Activated T-helper 1 cell treated with anti-CD3 and anti-CD28 coated beads, Interleukin-2, amount 50 U/mL, for 16 hours (primary cell): Measurements from ENCODE around the gene MOSPD3.

ENCODE experiments used
- DNase-seq, 2 donors: peaks; one replicate each; pipeline ENCODE4 v3.0.0-alpha.2; 2020; ENCODE audit warnings: low read depth in 1 of 2, low spot score in 1 of 2

Gene MOSPD3

DNA sequence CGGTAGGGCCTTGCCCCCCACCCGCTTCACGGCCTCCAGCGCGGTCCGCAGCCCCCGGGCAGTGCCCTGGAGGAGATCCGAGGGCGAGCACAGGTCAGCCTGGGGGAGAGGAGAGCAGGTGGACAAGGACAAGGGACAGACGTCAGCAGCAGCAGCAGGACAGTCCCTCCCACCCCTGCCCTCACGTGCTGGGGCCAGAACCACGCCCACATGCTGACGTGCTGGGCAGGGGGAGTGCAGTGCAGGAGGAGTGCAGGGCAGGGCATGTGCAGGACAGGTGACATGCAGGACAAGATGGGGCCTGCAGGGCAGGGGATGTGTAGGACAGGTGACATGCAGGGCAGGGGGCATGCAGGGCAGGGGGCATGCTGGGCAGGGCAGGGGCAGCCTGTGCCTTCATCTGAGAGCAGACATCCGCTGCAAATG, 37.1 kb upstream of the MOSPD3 start:
- DNase-seq: no peak

DNA sequence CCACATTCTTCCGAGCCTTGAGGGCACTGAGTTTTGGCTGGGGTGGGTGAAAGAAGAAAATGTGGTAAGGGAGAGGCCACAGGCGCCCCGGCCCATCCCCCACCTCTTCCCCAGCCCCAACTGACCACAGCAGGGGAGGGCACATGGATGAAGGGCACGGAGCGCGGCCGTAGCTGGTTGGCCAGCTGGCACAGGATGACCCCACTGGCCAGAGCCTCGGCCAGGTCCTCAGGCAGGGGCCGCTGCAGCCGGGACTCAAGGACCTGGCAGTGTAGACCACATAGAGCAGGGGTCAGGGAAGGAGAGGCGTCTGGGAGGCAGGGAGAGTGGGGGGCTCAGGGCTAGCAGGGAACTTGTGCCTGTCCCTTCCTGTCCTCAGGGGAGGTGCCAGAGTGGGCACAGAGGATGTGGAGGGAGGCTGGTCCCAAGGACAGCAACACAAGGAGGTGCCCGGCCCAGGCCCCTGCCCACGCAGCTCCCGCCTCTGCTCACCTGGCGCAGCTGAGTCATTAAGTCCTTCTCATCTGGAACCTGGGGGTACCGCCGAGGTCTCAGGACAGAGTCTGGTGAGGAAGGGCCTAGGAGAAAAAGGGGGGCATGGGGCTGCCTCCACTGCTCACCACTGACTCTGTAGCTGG, 36.5 kb upstream of the MOSPD3 start:
- no peak for DNase-seq

DNA sequence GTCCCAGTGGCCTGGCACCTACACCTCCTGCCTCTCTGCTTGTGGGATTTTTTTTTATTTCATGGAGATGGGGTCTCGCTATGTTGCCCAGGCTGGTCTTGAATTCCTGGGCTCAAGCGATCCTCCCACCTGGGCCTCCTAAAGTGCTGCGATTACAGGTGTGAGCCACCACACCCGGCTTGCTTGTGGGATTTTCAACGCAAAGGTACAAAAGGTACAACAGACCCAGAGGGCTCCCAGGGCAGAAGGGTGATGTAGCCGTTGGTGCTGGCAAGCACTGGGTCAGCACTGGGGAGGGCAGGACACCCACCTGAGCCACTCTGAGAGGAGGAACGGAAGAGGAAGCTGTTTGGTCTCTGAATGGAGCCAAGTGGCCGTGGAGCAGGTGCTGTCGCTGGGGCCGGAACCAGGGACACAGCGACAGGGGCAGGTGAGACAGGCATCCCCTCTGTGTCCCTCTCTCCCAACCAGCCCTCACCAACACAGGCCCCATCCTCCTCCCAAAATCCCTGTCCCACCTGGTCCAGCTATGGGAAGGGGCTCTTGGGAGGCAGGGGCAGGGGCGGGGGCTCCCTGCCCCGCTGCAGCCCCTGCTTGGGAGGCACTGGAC, 35.9 kb upstream of the MOSPD3 start:
- no peak for DNase-seq

DNA sequence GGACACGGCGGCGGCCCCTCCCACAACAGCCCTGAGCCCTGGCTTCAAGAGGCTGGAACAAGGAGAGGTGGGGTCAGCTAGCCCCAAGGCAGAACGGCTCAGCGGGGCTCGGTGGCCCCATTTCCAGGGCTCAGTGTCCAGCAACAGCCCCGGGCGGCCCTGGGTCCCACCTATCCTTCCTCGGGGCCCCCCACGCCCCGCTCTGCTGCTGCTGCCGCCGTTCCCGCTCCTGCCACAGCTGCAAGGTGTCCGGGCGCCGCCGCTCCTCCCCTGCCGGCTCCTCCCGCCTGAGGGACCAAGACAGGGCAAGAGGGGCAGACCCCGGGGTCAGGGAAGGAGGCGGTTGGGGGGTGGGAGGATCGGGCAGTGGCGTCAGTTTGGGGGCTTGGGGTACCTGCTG, 35.2 kb upstream of the MOSPD3 start:
- no peak for DNase-seq

DNA sequence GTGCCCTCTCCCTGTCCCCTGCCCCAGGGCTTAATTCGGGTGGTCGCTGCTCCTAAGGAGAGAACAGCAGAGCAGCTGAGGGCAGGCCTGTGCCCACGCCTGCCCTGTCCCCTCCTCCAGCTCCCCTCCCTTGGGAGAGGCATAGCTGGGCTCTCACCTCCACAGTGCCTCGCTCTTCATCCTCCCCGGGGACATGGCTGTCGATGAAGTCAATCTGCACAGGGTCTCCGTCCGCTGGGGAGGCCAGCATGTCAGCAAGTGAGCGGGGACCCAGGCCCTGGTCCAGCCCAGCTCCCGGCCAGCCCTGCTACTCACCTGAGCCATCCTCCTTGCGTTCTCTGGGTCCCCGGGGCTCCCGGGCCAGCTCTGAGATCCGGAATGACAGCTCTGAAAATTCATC, 34.8 kb upstream of the MOSPD3 start:
- no peak for DNase-seq

DNA sequence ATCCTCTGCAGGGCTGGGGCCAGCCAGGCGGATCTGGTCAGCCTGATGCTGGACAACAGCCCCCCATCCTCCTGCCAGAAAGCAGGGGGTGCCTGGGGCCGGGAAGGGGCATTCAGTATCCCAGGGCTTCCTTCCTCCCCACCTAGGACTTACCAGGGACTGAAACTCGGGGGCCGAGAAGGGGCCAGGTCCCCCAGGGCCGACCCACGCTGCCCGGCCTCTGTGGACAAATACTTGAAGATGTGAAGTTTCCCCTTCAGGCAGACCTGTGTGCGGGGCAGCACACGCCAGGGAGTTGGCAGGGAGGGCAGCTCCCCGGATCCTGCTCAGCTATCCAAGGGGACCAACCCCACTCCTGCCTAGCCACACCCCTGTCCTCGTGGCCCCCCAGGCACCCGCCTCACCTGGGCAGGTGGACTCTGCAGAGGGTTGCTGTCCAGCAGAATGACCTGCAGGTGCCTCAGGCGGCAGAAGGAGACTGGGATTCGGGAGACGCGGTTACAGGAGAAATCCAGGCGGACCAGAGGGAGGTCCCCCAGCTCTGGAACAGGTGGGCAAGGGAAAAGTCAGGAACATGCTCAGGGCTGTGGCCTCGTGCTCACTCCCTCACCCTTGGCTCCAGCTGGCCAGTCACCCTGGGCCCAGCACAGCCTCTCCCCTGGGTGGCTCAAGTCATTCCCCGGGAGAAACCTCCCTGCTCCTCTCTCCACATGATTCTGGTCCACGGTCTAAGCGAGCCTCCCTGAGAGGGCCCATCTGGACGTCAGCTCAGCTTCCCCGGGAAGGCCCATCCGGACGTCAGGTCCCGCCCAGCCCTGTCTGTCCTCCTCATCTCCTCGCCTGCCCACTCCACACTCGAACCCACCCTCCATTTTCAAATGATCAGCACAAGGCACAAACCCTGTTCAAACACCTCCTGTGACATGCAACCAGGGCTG, 33.8 kb upstream of the MOSPD3 start:
- DNase-seq: no peak

DNA sequence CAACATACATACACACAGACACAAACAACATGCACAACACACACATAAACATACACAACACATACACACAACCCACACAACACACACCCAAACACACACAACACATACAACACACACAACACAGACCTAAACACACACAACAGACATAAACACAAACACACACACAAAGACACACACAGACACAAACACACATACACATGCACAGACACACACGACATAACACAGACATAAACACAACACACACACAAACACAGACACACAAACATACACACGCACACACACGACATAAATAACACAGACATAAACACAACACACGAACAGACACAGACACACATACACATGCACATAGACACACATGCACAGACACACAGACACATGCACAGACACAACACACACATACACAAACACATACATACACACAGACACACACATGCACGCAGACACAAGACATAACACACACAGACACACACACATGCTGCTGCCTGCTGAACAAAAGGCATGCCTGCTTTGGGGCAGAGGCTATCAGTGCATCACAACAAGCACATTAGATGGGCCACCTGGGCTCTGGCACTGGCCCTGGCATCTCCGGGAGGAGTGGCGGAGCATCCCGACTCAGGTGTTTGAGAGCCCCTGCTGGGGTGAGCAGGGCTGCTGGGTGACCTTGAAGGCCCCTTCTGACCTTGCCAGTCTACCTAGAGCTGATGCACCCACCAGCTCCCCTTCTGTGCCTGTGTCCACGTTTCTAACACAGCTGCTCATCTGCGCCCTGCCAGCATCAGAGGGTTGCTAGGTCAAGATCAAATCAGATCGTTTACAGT, 31.7 kb upstream of the MOSPD3 start:
- DNase-seq: no peak

DNA sequence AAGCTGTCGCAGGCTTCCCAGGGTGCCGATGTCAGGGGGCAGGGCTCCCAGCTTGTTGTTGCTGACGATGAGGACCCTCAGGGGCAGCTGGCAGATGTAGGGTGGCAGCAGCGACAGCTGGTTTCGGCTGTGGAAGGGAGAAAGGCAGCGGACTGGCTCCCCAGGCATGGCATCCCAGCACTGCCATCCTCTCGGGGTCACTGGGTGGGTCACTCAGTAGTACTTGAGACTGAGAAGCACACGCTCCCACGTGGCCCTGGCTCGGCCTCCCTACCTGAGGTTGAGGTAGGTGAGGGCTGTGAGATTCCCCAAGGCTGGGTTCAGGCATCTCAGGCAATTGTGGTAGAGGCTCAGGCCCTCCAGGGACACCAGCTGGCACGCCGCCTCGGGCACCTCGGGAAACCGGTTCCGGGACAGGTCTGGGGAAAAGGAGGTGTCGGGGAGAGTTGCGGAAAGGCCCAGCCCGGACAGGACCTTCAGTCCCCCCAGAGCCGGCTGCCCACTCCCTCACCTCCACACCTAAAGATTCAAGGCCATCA, 30.2 kb upstream of the MOSPD3 start:
- no peak for DNase-seq

DNA sequence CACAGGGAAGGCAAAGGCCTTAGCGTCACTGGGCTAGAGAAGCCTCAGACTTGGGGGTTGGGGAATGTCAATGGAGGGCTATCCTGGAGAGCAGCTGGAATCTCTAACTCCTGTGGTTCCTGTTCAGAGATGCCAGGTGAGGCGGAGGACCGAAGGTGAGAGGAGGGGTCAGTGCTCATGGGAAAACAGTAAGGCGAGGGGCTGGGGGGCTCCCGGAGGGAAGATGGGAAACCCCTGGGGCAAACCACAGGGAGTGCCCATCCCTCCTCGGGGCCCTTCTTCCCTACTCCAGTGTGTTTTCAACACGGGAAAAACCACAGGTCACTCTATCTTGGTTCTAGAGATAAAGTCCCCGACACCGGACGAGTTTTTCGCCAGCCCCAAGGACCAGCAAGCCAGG, 29.7 kb upstream of the MOSPD3 start:
- no peak for DNase-seq

DNA sequence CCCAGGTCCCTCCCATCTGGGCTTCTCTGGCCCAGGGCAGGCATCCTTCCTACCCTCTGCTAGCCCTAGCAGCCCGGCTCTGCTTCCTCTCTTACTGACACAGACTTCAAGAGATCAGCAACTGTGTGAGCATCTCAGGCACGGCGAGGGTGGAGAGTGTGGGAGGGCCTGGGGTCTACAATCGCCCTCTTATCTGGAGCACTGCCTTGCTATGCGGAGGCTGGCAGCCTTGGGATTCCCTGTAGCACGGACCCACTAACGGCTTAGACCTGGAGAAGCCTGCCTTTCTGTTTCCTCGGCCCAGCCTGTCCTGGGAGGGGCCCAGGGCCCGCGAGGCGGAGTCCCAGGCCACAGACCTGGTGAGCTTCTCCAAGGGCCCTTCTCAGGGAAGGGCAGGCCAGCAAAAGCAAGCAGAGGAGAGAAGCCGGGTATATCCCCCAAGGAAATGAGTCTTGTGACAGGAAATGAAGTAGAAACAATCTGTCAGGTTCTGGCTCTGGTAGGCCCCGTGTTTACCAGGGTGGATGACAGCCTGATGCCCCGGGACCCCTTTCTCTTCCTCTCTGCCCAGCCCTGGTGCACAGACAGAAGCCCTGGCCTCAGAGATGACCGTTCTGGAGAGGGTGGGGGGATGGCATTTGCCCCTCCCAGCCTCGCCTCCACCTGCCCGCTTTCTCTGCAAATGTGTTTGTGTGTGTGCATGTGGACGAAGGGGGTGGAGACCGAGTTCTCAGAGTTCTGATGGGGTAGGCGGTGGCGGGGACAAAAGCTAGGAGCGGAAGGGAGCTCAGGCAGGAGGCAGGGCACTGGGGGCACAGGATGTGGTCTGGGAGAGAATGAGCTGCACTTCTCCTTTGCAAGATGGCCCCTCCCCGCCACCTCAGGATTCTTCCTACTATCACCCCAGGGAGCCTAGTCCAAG, 28.9 kb upstream of the MOSPD3 start:
- DNase-seq: peak; percentile 35 to 46

DNA sequence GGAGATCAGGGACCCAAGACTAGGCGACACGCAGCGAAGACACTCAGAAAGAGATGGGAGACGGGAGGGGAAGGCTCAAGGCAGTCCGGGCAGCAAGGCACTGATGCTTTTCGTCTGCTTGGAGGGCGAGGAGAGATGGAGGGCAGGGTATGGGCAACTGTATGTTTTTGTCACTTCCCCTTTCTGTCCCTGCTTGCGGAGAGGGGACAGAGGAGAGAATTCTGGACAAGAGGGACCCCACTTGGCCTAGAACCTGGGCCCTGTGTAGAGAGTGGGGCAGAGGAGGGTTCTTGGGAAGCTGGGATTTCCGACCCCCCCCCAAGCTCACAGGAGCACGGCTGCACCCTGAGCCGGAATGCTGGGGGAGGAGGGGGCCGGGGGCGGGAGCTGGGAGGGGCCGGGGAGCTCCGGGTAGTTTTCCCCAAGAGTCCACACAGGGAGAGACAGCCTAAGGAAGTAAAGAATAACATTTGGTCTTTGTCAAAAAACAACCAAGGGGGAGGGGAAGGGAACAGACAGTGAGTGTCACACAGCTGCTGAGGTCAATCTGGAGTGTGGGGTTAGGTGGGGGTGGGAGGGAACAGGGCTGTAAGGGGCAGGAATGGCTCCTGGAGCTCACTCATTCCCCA, 28.2 kb upstream of the MOSPD3 start:
- no peak for DNase-seq

DNA sequence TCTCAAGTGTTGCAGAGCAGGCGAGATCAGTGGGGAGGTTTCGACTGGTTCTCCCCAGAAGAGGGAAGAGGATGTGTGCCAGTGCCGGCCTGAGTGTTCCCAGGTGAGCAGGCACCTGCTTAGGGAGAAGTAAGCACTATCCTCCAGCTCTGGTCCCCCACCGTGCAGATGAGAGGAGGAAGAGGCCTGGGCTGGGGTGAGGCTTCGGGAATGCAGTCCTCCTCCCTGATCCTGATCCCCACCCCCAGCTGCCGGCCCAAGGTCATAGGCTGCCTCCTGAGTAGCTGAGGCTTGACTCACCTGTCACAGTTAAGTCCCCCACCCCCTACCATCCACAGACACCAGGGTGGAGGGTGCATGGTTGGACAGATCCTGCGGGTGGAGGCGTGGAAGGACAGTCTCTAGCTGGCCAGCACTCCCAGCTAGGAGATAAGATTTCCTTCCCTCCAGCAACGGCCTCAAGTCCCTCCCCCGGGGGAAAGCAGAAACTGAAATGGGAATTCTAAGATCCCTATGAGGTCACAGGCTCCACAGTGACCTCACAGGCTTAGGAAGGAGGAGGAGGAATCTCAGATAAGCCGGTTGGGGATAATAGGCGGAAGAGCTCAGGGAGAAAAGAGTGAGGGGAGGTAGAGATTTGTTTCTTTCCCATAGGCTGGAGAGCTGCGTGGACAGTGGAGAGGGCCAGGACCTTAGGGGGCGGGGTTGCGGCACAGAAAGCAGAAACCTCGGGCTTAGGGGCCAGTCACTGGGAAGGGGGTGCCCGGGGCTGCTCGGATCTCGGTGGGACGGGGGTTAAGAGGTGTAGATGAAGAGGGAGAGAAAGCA, 27.4 kb upstream of the MOSPD3 start:
- DNase-seq: no peak

DNA sequence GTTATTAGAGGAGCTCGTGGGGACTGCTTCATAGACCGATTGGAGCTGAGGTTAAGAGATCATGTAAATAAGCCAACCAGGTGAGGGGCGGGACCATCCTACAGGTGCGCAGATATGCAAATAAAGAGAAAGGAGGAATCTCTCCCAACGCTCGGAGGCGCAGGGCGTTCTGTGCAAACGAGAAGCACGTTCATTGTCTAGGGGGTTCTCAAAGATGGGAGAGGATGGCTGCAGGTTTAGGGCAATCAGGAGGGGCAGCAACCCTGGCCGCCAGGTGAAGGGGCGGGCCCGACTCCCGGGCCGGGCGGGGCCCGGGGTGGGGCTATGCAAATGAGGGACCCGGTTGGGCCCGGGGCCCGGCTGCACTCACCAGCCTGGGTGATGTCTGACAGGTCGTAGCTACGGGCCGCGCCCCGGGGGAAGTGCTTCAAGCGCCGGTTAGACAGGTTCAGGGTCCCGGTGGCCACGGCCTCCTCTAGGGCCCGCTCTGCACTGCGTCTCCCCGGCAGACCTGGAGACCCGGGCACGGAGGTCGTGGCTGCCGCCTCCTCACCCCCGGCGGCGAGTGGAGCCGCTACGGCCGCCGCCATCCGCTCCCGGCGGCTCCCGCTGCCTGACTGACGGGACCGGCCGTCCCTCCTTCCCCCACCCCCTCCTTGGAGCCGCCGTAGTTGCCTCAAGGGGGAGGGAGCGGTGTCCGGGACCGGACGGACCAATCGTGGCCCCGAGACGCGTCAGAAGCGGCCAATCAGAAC, 26.7 kb upstream of the MOSPD3 start, which contains the start of gene LRCH4:
Gene LRCH4 (minus strand): TSS at position 619 of the 755 bp plus-strand sequence. CDS start 29 bp downstream, at position 590.
- DNase-seq: peak; percentile 36 to 52

DNA sequence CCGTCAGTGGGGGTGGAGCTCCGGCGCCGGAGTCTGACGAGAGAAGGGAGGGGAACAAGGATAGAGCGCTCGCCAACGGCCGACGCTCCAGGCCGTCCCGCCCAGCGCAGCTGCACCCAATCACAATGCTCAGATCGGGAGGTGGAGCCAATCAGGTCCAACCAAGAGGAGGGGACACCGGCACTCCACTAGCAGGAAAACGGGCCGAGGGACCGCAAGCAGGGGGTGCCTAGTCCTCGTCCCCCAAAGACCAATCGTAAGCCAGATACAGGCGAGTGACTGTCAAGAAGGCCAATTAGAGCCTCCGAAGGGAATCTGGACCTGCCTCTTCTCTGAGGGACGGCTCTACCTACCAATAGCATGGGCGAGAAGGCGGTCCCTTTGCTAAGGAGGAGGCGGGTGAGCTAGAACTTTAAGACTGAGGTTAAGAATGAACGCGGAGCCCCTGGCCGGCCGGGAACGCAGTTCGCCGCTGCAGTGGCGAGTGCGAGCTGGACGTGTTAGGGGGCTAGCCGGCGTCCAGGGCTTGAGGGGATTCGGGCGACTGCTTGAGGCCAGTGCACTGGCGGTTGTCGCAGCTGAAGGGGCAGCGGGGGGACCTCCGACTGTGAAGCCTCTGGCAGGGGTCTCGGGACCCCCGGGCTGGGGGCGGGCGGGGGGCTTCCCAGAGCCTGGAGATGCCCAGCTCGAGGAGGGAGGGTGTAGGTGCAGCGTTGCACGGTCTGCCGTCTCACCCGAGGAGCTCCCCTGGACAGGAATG, 25.9 kb upstream of the MOSPD3 start, which contains the start of gene FBXO24:
Gene FBXO24 (plus strand): TSS at position 63 of the 760 bp plus-strand sequence. CDS start 298 bp downstream, at position 361.
- peak; percentile 99 for DNase-seq

DNA sequence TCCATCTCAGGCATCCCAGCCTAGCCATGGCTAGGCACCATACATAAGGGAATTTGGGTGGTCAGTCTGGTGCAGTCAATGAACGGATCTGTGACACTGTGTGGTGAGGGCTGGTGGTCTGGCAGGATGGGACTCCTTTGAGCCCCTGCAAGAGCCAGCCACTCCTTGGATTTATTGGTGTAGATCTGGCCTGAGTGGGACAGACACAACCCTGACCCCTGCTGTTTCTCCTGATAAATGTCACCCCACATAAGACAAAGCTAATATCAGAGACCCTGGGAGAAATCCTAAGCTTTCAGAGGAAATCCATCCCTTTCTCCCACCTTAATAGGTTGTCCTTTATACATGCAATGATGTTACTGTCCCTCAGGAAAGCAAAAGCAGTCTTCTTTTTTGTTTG, 23.9 kb upstream of the MOSPD3 start:
- no peak for DNase-seq

DNA sequence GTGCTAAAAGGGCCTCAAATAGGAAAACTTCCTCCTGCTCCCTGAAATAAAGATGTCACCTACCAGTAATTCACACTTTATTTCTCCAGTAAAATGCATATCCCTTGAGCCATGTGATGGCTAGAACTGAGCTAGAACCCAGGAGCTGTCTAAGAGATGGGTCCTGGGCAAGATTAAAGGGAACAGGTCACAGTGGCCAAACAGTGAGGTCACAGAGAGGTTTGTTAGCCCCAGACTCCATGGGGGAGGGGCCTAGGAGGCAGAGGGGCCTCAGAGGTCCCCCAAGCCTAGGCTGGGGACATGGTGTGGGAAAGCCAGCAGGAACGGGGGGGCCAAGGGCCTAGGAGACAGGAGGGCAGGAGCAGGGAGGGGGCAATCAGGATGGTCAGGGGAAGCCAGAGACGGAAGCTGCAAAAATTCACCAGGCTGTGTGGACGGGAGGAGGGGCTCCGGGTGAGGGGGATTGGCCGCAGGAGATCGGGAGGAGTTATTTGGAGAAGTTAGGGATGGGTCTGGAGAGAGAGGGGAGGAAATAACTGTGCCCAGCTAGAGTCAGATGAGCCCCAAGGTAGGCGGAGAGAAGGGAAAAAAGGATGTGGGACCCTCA, 22.9 kb upstream of the MOSPD3 start:
- DNase-seq: no peak
